ENCODE data around the gene POPDC2. TPM values are rescaled to one million over a fixed set of nuclear protein-coding genes. Genes with fewer than 3 reads are reported as not detected.

Gene POPDC2
- total RNA-seq, 2 donors from 2014 or later: 8.7 to 26.5 TPM

DNA sequence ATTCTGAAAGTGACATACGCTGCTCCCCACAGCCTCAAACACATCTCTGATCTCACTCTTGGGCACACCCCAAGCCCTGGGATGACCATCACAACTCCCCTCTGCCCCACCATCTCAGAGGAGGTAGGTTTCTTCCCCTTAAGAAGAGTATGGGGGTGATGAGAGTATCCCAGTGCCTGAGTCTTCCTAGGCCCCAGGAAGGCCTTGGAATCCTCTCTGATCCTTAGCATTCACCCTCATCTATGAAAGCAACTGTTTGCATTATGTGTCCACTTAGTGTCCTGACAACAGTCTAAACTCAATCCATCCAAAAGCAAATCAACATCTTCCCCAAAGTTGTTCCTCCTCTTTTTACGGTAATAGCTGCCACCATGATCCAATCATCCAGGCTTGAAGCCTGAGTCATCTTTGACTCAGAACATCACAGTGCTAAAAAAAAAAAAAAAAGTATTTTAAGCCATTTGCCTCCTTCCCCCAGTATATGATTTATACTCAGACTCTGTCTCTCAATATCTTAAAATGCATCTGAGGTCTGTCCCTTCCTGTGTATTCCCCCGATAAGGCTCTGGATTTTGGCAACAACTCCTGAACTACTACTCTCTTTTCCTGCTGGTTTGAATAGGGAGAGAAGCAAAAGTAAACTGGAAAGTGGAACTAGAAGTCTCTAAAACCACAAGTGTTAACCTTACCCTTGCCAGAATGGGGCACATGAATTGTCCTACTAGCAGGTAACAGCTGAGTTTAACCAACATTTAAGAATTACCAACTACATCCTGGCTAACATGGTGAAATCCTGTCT lies 22.5 kb downstream of the POPDC2 start:
- DNase-seq (ENCODE audit: low spot score): no peak
- intact Hi-C loops (cut with DNase I): loop anchor here (5.0 kb wide), 1 partner anchor 39 kb away; the partner anchor contains the start of gene COX17
- H3K27me3 ChIP-seq (replicated peaks; ENCODE audit: insufficient read depth): no peaks in the 10 kb centered on the region
- no peaks in the 10 kb centered on the region for H3K36me3 ChIP-seq
- H3K4me1 ChIP-seq (replicated peaks): no peaks in the 10 kb centered on the region
- H3K4me3 ChIP-seq: no peak overlapping the region
- peak overlapping the region; percentile 43 to 54 for H3K27ac ChIP-seq
- H3K9me3 ChIP-seq: no peaks in the 10 kb centered on the region
- WGBS: 47% methylated on average over 3 of the region's 3 CpGs
- peak; percentile 8 for TF ChIP-seq POLR2AphosphoS5 (IDR thresholded peaks at IDR 0.05)
- TF ChIP-seq POLR2A (IDR thresholded peaks at IDR 0.05): no peak

DNA sequence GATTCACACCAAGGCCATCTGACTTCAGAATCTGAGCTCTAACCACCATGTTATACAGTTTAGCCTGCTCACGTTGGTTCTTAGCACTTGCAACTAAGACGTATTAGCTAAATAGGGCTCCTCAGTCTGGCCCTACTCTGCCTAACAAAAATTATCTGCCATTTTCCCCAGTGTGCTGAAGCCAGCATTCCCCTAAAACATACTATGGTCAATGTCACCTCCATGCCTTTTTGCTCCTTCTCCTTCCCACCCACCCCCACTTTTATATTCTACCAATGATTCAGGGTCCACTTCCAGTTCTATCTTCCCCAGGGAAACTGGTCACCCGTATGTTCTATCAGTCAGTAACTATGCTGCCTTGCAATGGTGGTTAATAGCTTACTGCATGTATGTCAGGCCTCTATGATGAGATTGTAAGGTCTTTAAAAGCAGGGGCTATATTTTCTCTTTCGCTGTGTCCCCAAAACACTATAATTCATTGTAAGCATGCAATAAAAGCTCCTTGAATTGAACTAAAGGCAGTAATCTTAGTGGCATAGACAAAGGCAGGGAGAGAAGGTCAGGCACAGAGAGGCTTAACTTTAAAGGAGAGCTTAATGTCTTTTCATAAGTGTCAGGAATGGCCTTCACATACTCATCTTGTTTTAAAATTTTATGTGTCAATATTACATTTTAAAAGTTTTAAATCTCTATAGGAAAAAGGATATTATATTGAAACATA lies 23.3 kb downstream of the POPDC2 start:
- Histone ChIP-seq H3K27me3 (replicated peaks; ENCODE audit: insufficient read depth) (no peaks in the 10 kb centered on the region), H3K4me1 (replicated peaks) (no peaks in the 10 kb centered on the region), H3K4me3 (no peak overlapping the region), H3K9me3 (no peaks in the 10 kb centered on the region), H3K27ac (peak overlapping the region in 1 of 2 donors; percentile 54), H3K36me3 (no peaks in the 10 kb centered on the region)
- TF ChIP-seq, protein P1, sequence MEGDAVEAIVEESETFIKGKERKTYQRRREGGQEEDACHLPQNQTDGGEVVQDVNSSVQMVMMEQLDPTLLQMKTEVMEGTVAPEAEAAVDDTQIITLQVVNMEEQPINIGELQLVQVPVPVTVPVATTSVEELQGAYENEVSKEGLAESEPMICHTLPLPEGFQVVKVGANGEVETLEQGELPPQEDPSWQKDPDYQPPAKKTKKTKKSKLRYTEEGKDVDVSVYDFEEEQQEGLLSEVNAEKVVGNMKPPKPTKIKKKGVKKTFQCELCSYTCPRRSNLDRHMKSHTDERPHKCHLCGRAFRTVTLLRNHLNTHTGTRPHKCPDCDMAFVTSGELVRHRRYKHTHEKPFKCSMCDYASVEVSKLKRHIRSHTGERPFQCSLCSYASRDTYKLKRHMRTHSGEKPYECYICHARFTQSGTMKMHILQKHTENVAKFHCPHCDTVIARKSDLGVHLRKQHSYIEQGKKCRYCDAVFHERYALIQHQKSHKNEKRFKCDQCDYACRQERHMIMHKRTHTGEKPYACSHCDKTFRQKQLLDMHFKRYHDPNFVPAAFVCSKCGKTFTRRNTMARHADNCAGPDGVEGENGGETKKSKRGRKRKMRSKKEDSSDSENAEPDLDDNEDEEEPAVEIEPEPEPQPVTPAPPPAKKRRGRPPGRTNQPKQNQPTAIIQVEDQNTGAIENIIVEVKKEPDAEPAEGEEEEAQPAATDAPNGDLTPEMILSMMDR (IDR thresholded peaks at IDR 0.05): no peak
- TF ChIP-seq POLR2A (IDR thresholded peaks at IDR 0.05): no peak
- intact Hi-C loops (cut with DNase I): loop anchor here (5.0 kb wide), 1 partner anchor 40 kb away; the partner anchor contains the start of gene COX17
- no peak for DNase-seq (ENCODE audit: low spot score)
- WGBS: 90% methylated on average over 4 of the region's 4 CpGs

DNA sequence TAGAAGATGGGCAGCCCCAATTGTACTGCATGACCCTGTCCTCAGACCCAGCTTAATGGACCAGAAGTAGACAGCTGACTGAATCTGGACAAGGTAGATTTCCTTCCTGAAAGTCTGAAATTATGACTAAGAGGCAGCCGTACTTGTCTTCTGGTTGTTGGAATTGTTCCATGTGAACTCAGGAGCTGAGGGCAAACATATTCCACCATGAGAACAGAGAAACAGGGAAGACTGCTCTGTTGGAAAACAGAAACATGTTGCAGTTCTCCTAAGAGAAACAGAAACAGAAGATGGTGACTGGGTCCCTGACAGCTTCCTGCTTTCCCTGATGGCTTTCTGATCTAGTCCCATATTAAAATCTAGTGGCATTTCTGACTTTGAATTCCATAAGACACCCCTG lies 24.1 kb downstream of the POPDC2 start:
- H3K27ac ChIP-seq: peak overlapping the region in 1 of 2 donors; percentile 54
- no peak for DNase-seq (ENCODE audit: low spot score)
- TF ChIP-seq POLR2A (IDR thresholded peaks at IDR 0.05): no peak
- TF ChIP-seq POLR2AphosphoS5 (IDR thresholded peaks at IDR 0.05): no peak
- TF ChIP-seq, protein P1 (IDR thresholded peaks at IDR 0.05): no peak
- H3K36me3 ChIP-seq: no peaks in the 10 kb centered on the region
- intact Hi-C loops (cut with DNase I): loop anchor here (5.0 kb wide), 1 partner anchor 41 kb away; the partner anchor contains the start of gene COX17
- no peaks in the 10 kb centered on the region for H3K9me3 ChIP-seq
- WGBS: 63% methylated on average over 1 of the region's 1 CpG
- H3K4me1 ChIP-seq (replicated peaks): no peaks in the 10 kb centered on the region
- H3K4me3 ChIP-seq: no peak overlapping the region
- no peaks in the 10 kb centered on the region for H3K27me3 ChIP-seq (replicated peaks; ENCODE audit: insufficient read depth)

DNA sequence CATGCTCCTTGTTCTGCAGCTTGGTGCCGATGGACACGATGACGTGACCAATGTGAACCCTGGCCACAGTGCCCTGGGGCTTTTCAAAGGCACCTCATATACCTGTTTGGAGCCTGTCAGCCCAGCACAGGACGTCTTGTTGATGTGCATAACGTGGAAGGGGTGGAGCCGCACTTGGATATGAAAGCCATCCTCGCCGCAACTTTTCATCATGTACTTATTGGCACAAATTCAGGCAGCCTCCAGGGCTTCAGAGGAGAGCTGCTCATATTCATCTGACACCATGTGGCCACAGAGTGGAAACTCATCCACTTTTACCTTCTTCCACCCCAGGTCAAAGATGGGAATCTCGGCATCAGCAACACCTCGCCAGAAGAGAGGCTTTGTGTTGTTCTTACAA lies 24.7 kb downstream of the POPDC2 start:
- 91% methylated on average over 10 of the region's 10 CpGs for WGBS
- TF ChIP-seq POLR2A (IDR thresholded peaks at IDR 0.05): no peak
- no peak for TF ChIP-seq POLR2AphosphoS5 (IDR thresholded peaks at IDR 0.05)
- TF ChIP-seq, protein P1 (IDR thresholded peaks at IDR 0.05): no peak
- Histone ChIP-seq H3K4me1 (replicated peaks) (no peaks in the 10 kb centered on the region), H3K27me3 (replicated peaks; ENCODE audit: insufficient read depth) (no peaks in the 10 kb centered on the region), H3K4me3 (no peak overlapping the region), H3K27ac (no peak overlapping the region), H3K36me3 (no peaks in the 10 kb centered on the region), H3K9me3 (no peaks in the 10 kb centered on the region)
- intact Hi-C loops (cut with DNase I): loop anchor here (5.0 kb wide), 1 partner anchor 42 kb away; the partner anchor contains the start of gene COX17
- DNase-seq (ENCODE audit: low spot score): no peak

DNA sequence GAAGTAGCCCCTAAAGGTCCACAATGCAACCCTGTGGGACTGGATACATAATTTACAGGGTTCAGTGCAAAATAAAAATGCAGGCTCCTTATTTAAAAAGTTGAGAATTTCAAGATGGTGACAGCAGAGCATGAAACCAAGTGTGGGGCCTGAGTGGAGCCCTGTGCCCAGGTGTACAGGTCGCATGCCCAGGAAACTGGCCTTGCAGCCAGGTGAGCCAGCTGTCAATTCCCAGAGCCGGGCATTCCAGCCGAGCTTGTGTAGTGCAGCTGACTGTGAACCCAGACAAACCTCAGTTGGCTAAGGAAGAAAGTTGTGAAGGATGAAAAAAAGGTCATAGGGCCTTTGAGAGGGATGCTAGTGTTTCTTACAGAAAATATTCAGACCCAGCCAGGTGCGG lies 27.6 kb downstream of the POPDC2 start:
- TF ChIP-seq, protein P1 (IDR thresholded peaks at IDR 0.05): no peak
- no peak for TF ChIP-seq POLR2AphosphoS5 (IDR thresholded peaks at IDR 0.05)
- TF ChIP-seq POLR2A (IDR thresholded peaks at IDR 0.05): no peak
- DNase-seq (ENCODE audit: low spot score): no peak
- Histone ChIP-seq H3K9me3 (no peaks in the 10 kb centered on the region), H3K27me3 (replicated peaks; ENCODE audit: insufficient read depth) (no peaks in the 10 kb centered on the region), H3K27ac (no peak overlapping the region), H3K4me1 (replicated peaks) (no peaks in the 10 kb centered on the region), H3K36me3 (no peaks in the 10 kb centered on the region), H3K4me3 (no peak overlapping the region)
- WGBS: 60% methylated on average over 4 of the region's 4 CpGs
- intact Hi-C loops (cut with DNase I): no loop called here
